GM20000 (cell line): ENCODE results near the gene GRK3.

Source experiments
- DNase-seq: peaks from one replicate; pipeline ENCODE4 v3.0.0; 2012; ENCODE audit warnings: low spot score
- CTCF ChIP-seq: IDR thresholded peaks from 2 replicates; pipeline ENCODE4 v1.5.1; 2012; ENCODE audit warnings: mild to moderate bottlenecking, control low read depth; ENCODE audit errors: extremely low read depth, missing control alignments

The GRK3 gene

DNA sequence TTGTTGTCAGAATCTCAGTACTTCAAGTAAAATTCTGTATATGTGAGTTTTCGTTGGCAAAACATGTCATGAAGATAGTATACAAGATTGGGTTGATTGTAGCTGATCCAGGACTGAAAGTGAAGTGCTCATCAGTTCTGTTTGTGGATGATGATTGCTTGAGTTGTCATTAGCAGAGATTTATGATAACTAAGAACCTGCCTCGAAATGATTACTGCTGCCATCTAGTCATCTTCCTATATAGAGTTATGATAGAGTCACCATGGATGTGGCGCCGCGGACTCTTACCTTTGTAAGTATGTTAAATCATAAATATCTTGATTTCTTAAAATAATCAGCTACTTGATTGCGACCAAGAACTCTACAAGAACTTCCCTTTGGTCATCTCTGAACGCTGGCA is 149.6 kb downstream of the GRK3 start:
- no peak for DNase-seq
- no peak for TF ChIP-seq CTCF

- no peak for TF ChIP-seq CTCF
- DNase-seq: no peak
These were observed 150.3 kb downstream of the GRK3 start for GRCh38 chr22:25714739-25715138.

DNA sequence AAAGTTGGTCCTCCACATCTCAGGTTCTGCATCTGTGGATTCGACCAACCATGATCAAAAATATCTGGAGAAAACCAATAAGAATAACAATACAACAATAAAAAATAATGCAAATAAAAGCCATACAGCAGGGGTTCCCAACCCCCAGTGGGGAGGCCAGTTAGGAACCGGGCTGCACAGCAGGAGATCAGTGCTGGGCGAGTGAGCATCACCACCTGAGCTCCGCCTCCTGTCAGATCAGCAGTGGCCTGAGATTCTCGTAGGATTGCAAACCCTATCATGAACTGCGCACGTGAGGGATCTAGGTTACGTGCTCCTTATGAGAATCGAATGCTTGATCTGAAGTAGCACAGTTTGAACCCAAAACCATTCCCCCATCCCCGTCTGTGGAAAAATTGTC is 152.2 kb downstream of the GRK3 start:
- TF ChIP-seq CTCF: no peak
- DNase-seq: no peak

DNA sequence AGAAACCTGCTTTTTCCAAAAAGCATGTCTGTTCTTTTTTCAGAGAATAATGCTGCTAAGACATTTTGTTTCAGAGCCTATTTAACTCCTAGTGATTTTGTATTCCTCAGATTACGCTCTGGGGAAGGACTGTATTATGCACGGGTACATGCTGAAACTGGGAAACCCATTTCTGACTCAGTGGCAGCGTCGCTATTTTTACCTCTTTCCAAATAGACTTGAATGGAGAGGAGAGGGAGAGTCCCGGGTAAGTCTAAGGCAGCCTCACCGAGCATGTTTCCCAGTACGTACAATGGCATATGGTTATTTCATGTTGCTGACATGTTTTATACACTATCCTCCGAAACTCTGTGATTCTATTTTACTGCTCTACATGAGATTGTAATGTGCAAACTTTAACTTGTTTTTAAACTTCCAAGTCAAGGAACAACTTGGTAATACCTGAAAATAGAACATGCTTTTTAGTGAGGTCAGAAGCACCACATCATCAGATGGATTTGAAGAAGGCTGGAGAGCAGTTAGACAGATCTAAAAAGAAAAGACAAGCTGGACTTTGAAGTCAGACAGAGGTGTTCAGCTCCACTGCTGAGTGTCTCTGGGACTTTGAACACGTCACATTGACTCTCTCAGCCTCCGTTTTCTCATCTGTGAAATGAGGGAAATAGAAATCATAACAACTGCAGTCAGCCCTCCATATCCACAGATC is 153.8 kb downstream of the GRK3 start:
- no peak for DNase-seq
- no peak for TF ChIP-seq CTCF

DNA sequence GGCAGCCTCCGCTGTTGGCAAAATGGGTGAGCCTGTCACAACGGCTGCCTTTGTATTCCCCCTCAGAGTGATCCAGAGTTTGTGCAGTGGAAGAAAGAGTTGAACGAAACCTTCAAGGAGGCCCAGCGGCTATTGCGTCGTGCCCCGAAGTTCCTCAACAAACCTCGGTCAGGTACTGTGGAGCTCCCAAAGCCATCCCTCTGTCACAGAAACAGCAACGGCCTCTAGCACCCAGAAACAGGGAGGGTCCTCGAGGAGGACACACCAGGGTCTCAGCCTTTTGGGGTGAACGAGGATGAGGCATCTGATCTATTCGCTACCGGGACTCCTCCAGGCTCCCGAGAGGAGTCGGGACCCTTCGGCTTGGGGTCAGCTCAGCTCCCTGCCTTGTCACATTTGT is 157.7 kb downstream of the GRK3 start:
- no peak for DNase-seq
- no peak for TF ChIP-seq CTCF

GRCh38 chr22:25722626-25723025 is 158.2 kb downstream of the GRK3 start:
- DNase-seq: no peak
- no peak for TF ChIP-seq CTCF

DNA sequence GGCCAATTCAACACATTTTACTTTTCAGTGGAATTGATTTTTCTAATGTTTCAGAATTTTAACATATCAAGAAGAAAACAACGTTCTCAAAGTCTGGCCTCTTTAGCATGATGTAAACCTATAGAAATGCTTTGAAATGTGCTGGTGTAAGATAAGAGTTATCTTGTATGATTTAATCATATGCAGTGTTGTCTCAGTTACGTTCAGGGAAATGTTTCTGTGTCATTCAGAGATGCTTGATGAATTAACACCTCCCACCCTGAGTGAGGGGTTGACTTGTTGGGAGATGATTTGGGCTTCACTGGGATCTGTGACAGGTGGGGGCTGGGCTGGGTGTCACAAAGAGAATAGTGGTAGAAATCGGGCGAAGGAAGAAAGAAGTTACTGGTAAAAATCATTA is 161.8 kb downstream of the GRK3 start:
- no peak for TF ChIP-seq CTCF
- DNase-seq: no peak
